Hematopoietic multipotent progenitor cell (in vitro differentiated cells): ENCODE data around the gene BANF2. TPM values are rescaled to one million over a fixed set of nuclear protein-coding genes. Genes with fewer than 3 reads are reported as not detected.
A peak's percentile ranks its signal among the peaks of the same experiment; 100 is the strongest.
"Not testable (repeated sequence)": the region's sequence is repeated elsewhere in the genome, so short reads cannot be mapped to it uniquely, and the experiment has no call there.

Experiments used
- DNase-seq, 3 donors: peaks; one replicate each; pipeline ENCODE4 v3.0.0-alpha.2; 2011 to 2015; ENCODE audit warnings: low read depth in 2 of 3, low spot score in 2 of 3
- total RNA-seq: library from RNA; depleted of rRNA; stranded (reverse); fragments of >200 nt; gene quantifications from one replicate; pipeline ENCODE4 v1.2.3, GENCODE V29; 2012

The BANF2 gene
- total RNA-seq, 1 donor: not detected

DNA sequence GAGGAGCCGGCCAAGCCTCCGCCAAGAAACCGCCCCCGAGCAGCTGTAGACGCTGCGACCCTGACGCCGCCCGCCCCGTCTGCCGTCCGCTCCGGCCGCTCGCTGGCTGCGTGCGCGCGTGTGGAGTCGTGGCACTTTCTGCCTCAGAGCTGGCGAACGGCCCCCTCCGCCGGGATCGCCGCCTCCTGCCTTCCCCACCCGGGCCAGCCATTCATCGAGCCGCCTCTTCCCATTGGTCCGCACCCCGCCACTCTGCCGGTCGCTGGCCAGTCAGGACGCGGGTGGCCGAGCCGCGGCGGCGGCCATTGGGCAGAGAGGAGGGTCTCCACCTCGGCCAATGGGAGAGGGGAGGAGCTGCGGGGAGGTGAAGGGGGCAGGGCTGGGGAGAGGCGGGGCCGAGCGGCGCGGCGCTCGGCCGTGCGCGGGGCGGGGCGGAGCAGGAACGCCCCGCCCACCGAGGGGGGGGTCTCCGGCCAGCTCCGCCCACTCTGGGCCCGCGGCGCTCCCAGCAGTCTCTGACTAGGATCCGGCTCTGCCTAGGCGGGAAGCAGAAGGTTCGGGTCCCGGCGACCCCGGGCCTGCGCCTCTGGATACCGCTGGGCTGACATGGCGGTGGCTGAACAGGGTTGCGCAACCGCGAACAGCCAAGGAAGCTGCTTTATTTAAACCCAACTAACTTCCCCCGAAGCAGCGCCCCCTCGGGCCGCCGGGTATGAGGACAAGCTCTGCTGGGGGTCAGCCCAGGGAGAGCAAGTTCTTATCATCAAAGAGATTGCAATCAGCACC is 17.5 kb upstream of the BANF2 start, which contains the start of gene RRBP1:
Gene RRBP1 (minus strand): TSS at position 140 of the 786 bp plus-strand sequence. CDS start 21,735 bp downstream, outside the sequence.
- peak; percentile 87 to 98 (median 96) for DNase-seq

GRCh38 chr20:17682889-17683198 is 16.9 kb upstream of the BANF2 start:
- no peak for DNase-seq

DNA sequence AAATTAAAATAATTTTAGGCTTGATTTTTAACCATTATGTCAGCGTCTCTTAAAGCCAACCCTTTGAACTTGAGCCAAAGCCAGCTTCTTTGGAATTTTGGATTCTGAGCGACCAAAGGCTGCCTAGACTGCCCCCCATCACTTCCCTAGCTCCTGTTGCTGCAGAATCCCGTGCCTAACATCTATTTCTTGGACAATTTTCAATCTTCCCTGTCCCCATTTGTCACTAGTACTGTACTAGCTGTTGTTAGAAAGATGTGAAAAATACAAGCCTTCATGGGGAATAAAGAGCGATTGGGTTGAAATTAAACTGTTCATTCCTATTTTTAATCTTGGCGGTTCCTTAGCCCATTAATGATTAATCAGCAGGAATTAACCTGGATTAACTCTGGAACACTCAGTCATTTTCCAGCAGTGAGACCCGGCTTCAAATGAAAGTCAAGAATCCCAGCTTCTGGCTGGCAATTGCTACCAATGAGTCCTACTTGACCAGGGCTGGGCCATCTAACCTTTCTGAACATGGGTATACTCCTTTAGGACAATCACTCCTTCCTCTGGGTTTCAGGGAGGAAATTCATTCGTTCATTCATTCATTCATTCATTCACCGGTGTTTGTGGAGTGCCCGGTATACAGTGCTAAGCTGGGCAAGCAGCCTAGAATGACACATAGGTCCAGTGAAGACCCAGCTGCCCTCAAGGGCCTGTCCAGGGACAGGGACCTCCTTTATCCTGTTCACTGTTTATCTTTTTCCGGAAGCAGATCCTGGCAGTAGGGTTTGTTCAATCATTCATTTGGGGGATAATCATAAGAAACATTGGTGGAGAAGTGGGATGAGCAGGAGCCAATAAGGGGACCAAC is 16.3 kb upstream of the BANF2 start:
- DNase-seq: no peak

DNA sequence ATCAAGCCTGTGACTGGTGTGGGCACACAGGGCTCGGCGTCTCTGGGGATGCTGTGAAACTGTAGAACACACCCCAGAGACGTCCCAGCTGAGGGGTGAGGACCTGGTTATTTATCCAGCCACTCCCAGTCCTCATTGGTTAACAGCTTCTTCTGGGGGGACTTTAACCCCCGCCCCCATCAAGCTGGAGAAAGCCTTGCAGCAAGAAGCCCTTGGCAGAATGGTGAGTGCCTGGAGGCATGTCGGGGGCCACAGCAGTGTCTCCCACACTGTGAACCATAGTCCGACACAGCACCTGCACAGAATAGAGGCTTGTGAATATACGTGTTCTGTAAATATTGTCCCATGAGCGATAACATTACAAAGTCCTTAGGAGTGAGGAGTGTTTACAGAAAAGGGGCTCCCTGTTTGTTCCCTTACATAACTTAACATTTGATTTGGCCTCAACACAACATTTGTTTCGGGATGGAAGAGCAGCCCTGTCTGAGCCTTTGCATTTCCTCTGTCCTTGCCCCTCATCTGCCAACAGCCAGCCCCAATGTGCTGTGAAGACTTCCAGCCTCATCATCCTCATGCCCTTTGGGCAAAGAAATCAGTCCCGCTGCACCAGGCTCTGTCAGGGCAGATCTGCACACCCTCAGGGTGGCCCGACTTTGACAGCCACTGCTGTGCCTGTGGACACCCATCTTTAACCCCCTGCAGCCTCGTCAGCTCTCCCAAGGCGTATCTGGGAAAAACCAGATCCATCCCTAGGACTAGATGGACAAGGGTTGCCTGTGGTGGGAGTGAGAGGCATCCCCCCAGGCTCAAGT is 15.5 kb upstream of the BANF2 start:
- DNase-seq: no peak

DNA sequence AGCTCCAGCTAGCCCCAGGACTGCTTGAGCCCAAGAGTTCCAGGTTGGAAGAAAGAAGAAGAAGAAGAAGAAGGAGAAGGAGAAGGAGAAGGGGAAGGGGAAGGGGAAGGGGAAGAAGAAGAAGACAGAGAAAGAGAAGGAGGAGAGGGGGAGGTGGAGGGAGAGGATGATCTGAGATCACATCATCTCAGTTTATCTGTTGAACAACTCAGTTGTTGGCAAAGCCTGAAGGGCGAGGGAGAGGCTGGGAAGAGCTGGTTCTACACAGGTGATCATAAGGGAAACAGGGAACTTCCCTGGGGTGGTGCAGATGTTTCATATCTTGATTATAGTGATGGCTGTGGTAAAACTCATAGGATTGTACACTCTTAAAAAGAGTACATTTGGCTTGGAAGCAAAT is 14.6 kb upstream of the BANF2 start:
- DNase-seq: no peak

GRCh38 chr20:17687800-17688199 is 12.0 kb upstream of the BANF2 start:
- no peak for DNase-seq

- no peak for DNase-seq
These were observed 10.8 kb upstream of the BANF2 start for GRCh38 chr20:17688965-17689364.

GRCh38 chr20:17690144-17690543 is 9.6 kb upstream of the BANF2 start:
- DNase-seq: no peak

DNA sequence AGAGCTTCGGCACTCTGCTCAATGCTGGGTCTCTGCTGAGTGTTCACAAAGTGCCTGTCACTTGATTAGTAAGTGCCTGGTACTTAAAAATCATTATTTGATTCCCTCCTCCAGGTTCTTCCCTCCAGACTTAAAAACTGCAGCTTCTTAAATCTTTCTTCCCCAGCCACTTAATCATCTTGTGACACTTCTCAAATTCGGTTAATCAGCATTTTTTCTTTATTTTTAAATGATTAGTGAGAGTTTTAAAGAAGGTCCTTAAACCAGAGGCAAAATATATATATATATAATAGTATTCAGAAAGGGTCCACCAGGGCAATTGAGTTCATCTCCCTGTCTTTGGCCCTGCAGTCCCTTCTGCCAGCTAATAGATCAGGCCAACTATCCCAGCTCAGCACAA is 8.0 kb upstream of the BANF2 start:
- no peak for DNase-seq

DNA sequence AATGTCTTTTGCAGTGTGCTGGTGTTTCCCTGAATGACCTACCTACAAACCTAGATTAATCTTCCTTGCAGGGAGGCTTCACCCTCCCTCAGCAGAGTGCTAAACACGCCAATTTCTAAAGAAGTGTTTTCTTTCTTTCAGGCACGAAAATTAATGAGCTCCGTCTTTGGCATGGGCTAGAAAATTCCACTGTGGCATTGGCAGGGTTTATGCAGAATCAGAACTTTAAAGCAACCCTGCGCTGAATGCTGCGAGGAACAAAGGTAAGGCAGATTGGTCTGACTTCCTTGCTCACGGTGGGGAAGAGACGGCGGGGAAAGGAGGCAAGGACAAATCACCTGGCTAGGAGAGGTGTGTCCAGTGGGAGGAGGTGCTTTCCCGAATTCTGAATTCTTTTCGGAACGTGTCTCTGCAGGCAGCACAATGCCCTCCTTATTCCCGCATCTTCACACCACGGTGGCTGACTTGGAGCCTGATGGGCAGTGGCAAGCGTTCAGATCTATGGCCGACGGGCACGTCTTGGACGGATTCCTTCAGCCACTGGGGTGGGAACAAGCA is 6.2 kb upstream of the BANF2 start:
- DNase-seq: no peak

GRCh38 chr20:17694767-17695166 is 5.0 kb upstream of the BANF2 start:
- DNase-seq: no peak

DNA sequence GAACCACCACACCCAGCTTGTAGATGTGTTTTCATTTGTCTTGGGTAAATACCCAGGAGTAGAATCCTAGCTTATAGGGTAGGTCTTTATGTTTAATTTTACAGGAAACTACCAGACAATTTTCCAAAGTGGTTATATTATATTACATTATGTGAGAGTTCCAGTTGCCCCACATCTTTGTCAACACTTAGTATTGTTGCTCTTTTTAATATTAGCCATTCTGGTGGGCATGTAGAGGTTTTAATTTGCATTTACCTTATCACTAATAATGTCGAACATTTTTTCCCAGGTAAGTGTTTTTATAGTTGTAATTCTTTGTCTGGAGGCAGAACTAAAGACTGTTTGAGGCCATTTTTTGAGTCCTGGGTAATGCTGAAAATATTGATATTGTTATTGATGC is 3.5 kb upstream of the BANF2 start:
- no peak for DNase-seq

GRCh38 chr20:17697171-17697570 is 2.6 kb upstream of the BANF2 start:
- DNase-seq: no peak

- DNase-seq: no peak
These were observed 1.4 kb upstream of the BANF2 start for GRCh38 chr20:17698384-17698783.

GRCh38 chr20:17700637-17701036 is 871 bp downstream of the BANF2 start:
- no peak for DNase-seq

- DNase-seq: no peak
These were observed 2.1 kb downstream of the BANF2 start for GRCh38 chr20:17701826-17702225.

DNA sequence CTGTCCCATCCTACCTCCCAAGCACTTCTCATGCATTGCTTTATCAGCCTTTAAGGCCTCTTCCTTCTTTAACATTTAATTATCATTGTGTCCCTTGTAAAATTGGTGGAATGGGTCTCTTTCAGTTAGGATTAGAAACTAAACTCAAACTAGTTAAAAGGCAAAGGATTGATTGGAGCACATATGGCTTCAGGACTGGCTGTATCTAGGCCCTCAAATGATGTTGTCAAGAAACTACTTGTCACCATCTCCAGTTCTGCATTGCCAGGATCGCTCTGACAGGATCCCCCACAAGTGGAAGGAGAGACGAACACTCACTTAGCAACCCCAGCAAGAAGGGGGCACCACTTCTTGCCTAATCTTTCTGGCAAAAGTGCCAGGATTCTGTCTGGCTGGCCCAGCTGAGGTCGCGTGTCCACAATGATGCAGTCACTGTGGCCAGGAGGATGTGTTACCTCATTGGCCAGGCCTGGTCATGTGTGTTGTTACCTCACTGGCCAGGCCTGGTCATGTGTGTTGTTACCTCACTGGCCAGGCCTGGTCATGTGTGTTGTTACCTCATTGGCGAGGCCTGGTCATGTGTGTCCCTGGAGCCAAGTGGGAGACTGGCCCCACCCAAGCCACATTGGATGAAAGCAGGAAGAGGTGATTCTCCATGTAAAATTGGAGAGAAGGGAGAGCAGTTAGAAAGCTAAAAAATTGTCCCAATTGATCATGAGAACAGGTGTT is 5.0 kb downstream of the BANF2 start:
- DNase-seq: no peak

DNA sequence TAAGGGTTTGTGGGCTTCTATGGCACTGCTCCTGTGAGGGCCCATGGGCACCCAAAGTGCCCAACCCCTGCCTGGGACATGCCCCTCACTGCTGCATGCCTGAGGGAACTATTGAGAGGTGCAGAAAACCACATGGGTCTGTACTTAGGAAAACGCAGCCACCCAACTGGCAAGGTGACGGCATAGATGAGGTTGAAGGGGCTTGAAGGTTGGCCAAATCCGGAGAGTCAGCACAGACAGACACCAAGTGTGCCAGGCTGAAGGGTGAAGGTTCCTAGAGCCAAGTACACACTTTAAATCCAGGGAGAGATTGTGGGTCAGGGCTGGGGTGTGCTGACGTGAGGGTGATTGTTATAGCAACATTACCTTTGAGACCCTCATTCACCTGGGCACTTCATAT is 6.2 kb downstream of the BANF2 start:
- DNase-seq: no peak

- no peak for DNase-seq
These were observed 6.9 kb downstream of the BANF2 start for GRCh38 chr20:17706632-17707031.

GRCh38 chr20:17707951-17708350 is 8.2 kb downstream of the BANF2 start:
- not testable (repeated sequence) for DNase-seq
